IMR-90 (cell line): ENCODE measurements around the gene PROZ.

Experiments used
- BHLHE40 ChIP-seq: fragments of 150-350 bp; IDR thresholded peaks from 2 replicates; pipeline ENCODE4 v1.6.1; 2016; ENCODE audit warnings: mild to moderate bottlenecking, low read depth, low read length
- CEBPB ChIP-seq: IDR thresholded peaks from 2 replicates; pipeline ENCODE4 v1.6.1; 2012; ENCODE audit warnings: low read depth, low read length, improper control_type of control experiment
- CHD1 ChIP-seq: IDR thresholded peaks from 2 replicates; pipeline ENCODE4 v1.6.1; 2012; ENCODE audit warnings: low read depth, low read length, improper control_type of control experiment
- MAFK ChIP-seq: IDR thresholded peaks from 2 replicates; pipeline ENCODE4 v1.6.1; 2012; ENCODE audit warnings: low read depth, low read length, improper control_type of control experiment
- POLR2A ChIP-seq: IDR thresholded peaks from 2 replicates; pipeline ENCODE4 v1.6.1; 2012; ENCODE audit warnings: mild to moderate bottlenecking, low read depth, low read length
- RAD21 ChIP-seq: IDR thresholded peaks from 2 replicates; pipeline ENCODE4 v1.6.1; 2012; ENCODE audit warnings: low read length, improper control_type of control experiment
- RCOR1 ChIP-seq: IDR thresholded peaks from 2 replicates; pipeline ENCODE4 v1.6.1; 2012; ENCODE audit warnings: mild to moderate bottlenecking, low read length, improper control_type of control experiment; ENCODE audit not compliant: insufficient replicate concordance
- RFX5 ChIP-seq: IDR thresholded peaks from 2 replicates; pipeline ENCODE4 v1.8.0; 2012; ENCODE audit warnings: low read depth, mild to moderate bottlenecking, low read length, moderate library complexity
- SMC3 ChIP-seq: fragments of 150-350 bp; IDR thresholded peaks from 2 replicates; pipeline ENCODE4 v1.6.1; 2016; ENCODE audit warnings: low read depth, mild to moderate bottlenecking, antibody characterized with exemption, low read length, moderate library complexity
- TF ChIP-seq, protein P1 (sequence below): conservative IDR thresholded peaks from 2 replicates; pipeline ENCODE4 v1.5.1; 2012; ENCODE audit warnings: mild to moderate bottlenecking, low read depth, low read length, improper control_type of control experiment
- TF ChIP-seq, protein P2 (sequence below): fragments of 150-350 bp; IDR thresholded peaks from 2 replicates; pipeline ENCODE4 v1.6.1; 2016; ENCODE audit warnings: low read depth, mild to moderate bottlenecking, low read length, moderate library complexity, borderline replicate concordance

DNA sequence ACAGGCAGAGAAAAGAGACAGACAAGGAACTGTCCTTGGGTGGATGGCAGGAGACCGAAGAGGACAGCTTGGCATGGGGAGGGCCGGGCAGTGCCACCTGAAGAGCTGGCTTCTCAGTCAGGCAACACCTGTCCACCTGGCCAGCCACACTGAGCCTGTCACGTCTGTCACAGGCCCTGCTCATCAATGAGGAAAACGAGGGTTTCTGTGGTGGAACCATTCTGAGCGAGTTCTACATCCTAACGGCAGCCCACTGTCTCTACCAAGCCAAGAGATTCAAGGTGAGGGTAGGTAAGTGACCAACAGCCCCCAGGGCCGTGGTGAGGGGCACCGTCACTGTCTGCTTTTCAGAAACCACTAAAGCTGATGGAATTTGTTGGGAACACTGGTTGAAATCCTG is 11.2 kb upstream of the PROZ start:
- TF ChIP-seq, protein P1, sequence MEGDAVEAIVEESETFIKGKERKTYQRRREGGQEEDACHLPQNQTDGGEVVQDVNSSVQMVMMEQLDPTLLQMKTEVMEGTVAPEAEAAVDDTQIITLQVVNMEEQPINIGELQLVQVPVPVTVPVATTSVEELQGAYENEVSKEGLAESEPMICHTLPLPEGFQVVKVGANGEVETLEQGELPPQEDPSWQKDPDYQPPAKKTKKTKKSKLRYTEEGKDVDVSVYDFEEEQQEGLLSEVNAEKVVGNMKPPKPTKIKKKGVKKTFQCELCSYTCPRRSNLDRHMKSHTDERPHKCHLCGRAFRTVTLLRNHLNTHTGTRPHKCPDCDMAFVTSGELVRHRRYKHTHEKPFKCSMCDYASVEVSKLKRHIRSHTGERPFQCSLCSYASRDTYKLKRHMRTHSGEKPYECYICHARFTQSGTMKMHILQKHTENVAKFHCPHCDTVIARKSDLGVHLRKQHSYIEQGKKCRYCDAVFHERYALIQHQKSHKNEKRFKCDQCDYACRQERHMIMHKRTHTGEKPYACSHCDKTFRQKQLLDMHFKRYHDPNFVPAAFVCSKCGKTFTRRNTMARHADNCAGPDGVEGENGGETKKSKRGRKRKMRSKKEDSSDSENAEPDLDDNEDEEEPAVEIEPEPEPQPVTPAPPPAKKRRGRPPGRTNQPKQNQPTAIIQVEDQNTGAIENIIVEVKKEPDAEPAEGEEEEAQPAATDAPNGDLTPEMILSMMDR, result no peak
- TF ChIP-seq RCOR1, result no peak
- TF ChIP-seq RFX5, result no peak
- no peak for TF ChIP-seq RAD21
- TF ChIP-seq CHD1, result no peak
- no peak for TF ChIP-seq POLR2A
- TF ChIP-seq BHLHE40, result no peak
- no peak for TF ChIP-seq SMC3
- TF ChIP-seq CEBPB, result no peak
- TF ChIP-seq MAFK, result no peak
- TF ChIP-seq, protein P2, sequence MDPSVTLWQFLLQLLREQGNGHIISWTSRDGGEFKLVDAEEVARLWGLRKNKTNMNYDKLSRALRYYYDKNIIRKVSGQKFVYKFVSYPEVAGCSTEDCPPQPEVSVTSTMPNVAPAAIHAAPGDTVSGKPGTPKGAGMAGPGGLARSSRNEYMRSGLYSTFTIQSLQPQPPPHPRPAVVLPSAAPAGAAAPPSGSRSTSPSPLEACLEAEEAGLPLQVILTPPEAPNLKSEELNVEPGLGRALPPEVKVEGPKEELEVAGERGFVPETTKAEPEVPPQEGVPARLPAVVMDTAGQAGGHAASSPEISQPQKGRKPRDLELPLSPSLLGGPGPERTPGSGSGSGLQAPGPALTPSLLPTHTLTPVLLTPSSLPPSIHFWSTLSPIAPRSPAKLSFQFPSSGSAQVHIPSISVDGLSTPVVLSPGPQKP, result no peak
